AG10803 (cell line): ENCODE data around the gene ANKRD66.
A peak's percentile ranks its signal among the peaks of the same experiment; 100 is the strongest.

ENCODE experiments used
- DNase-seq: peaks from one replicate; pipeline ENCODE4 v3.0.0; 2010; ENCODE audit warnings: low read depth
- H3K4me3 ChIP-seq: 2 replicates; pipeline ENCODE4 v1.5.1; 2011; ENCODE audit warnings: mild to moderate bottlenecking, low read length, control low read depth
- TF ChIP-seq, protein P1 (sequence below): conservative IDR thresholded peaks from 2 replicates; pipeline ENCODE4 v1.5.1; 2011; ENCODE audit warnings: mild to moderate bottlenecking, low read length, control low read depth, inconsistent platforms

ANKRD66 gene

DNA sequence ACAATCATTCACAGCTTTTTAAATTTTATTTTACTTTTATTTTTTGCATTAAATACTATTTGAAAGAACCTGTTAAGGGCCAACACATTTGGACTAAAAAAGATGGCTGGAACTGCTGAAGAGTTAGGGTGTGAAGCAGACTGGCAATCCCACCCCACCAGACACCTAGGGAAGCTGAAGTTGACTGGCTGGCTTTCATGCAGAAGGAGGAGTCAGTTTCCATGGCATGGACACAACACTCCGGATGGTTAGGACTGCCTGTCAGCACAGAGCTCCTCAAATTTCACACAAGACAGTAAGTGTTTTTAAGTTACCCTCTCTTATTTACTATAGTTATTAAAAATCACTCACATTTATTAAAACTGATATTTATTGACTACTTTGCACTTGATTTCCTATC is at the start of gene ANKRD66:
Gene ANKRD66, plus strand, starts transcription at position 238 of the 400 bp plus-strand sequence. CDS start 5,016 bp downstream, outside the sequence.
- no peak for DNase-seq
- TF ChIP-seq, protein P1, sequence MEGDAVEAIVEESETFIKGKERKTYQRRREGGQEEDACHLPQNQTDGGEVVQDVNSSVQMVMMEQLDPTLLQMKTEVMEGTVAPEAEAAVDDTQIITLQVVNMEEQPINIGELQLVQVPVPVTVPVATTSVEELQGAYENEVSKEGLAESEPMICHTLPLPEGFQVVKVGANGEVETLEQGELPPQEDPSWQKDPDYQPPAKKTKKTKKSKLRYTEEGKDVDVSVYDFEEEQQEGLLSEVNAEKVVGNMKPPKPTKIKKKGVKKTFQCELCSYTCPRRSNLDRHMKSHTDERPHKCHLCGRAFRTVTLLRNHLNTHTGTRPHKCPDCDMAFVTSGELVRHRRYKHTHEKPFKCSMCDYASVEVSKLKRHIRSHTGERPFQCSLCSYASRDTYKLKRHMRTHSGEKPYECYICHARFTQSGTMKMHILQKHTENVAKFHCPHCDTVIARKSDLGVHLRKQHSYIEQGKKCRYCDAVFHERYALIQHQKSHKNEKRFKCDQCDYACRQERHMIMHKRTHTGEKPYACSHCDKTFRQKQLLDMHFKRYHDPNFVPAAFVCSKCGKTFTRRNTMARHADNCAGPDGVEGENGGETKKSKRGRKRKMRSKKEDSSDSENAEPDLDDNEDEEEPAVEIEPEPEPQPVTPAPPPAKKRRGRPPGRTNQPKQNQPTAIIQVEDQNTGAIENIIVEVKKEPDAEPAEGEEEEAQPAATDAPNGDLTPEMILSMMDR: no peak
- H3K4me3 ChIP-seq: no peak within 1 kb of the TSS

- TF ChIP-seq, protein P1: no peak
- DNase-seq: no peak
- no peak overlapping the region for H3K4me3 ChIP-seq
Measured at GRCh38 chr6:46699970-46700369, 46.8 kb upstream of the ANKRD66 start.

GRCh38 chr6:46704562-46704961 is 42.2 kb upstream of the ANKRD66 start:
- TF ChIP-seq, protein P1: no peak
- DNase-seq: peak; percentile 5
- no peak overlapping the region for H3K4me3 ChIP-seq

DNA sequence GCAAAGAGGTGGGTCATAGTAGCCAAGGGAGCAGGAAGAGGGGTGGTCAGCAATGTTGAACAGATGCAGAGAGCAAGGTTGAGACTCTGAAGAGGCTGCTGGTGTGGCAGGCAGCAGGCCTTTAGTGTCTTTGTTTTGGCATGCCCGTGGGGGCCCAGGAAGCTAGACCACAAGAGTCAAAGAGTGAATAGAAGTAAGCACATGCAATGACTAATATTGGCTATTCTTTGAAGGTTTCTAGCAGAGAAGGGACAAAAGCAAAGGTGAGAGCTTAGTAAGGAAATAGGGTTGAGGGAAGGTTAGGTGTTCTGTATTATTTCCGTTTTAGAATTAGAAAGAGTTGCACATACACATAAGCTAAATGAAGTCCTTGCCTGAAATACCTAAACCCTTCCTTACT is 40.3 kb upstream of the ANKRD66 start:
- no peak for DNase-seq
- H3K4me3 ChIP-seq: no peak overlapping the region
- TF ChIP-seq, protein P1: no peak

- no peak for DNase-seq
- H3K4me3 ChIP-seq: no peak overlapping the region
- TF ChIP-seq, protein P1: no peak
Measured at GRCh38 chr6:46711491-46711890, 35.2 kb upstream of the ANKRD66 start.

DNA sequence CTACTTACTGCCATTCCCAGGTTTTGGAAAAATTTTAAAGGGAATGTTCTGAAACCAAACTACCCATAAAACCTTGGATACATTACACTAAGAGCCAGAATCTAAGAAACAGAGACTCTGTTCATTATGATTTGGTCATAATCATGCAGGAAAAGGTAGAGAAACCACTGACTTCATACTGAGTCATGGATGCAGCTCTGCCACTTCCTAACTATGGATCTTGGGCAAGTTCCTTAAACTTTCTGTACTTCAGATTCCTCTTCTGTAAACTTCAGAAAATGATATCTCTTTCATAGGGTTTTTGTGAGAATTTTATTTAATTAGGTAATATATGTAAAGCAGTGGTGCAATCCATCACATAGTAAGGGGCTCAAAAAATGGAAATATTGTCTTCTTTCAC is 31.6 kb upstream of the ANKRD66 start:
- no peak for DNase-seq
- H3K4me3 ChIP-seq: no peak overlapping the region
- TF ChIP-seq, protein P1: no peak

DNA sequence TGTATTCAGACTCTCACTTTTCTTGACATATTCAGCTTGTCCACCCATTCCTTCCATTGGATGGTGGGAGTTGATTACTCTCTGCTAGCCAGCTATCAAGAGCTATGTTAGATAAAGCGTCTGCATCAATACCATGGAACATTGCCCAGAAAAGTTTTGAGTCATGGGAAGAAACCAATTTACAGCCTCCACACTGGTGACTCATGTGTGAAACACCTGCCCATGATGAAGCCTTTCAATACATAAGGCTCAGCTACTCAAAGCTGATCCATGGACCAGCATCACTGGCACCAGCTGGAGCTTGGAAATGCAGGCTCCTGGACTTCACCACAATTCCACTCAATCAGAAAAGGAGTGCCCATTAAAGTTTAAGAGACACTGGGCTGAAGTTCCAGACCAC is 27.6 kb upstream of the ANKRD66 start:
- TF ChIP-seq, protein P1: no peak
- DNase-seq: peak; percentile 3
- H3K4me3 ChIP-seq: no peak overlapping the region
